ENCODE measurements around the gene TRH.

- TF ChIP-seq POLR2AphosphoS5 (IDR thresholded peaks at IDR 0.05; ENCODE audit: insufficient read depth, low read depth, low read length) (no peak), CTCF (IDR thresholded peaks at IDR 0.05; ENCODE audit: extremely low read depth in 1 of 2, insufficient read depth in 1 of 2, low read depth in 1 of 2, low read length in 2 of 2) (no peak), EZH2 (IDR thresholded peaks at IDR 0.05; ENCODE audit: borderline replicate concordance, low read depth, low read length, severe bottlenecking) (no peak), POLR2A (IDR thresholded peaks at IDR 0.05; ENCODE audit: low read depth, low read length) (no peak)
Measured at GRCh38 chr3:130014526-130014925, 40.0 kb downstream of the TRH start.

Data from endothelial cell of umbilical vein (primary cell).